Bone marrow (tissue), 2 donors: ENCODE data around the gene ELAVL1.

Source experiments
- DNase-seq, 2 donors: peaks; one replicate each; lab custom pipeline; 2025; lab: John Stamatoyannopoulos, UW

Gene ELAVL1

GRCh38 chr19:7910321-7911161 is 94.9 kb downstream of the ELAVL1 start:
- DNase-seq = no peak

GRCh38 chr19:7909471-7910067 is 95.9 kb downstream of the ELAVL1 start:
- DNase-seq = no peak

GRCh38 chr19:7908742-7909461 is 96.5 kb downstream of the ELAVL1 start:
- DNase-seq = no peak
